ENCODE measurements around the gene FGGY.

Gene FGGY

DNA sequence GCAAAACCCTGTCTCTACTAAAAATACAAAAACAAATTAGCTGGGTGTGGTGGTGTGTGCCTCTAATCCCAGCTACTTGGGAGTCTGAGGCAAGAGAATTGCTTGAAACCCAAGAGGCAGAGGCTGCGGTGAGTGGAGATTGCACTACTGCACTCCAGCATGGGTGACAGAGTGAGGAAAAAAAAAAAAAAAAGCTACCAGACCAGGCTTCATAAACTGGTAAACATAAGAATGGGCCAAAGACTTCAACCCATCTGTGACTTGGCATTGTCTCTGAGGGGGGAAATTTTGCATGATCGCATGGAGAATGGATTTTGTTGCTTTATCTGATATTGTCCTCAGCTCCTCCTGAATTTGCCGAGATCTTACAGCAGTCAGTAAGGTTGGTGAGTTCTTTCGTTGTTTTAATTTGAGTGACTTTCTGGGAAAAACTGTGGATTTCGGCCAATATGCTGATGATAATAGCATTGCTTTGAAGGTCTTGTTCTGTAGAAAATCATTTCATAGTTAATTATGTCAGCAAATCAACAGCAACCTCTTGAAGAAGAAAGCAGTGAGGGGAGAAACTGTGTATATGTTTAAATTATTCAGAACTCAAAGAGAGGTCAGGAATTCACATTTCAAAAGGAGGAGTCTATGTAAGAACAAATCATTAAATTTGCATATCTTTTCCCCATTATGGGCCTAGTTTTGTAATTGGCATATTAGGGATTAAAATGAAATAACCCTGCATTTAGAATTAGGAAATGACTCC, 13.1 kb downstream of the FGGY start:
- in situ Hi-C loops (cut with MboI; ENCODE audit: low sequenced_read_pairs, unreplicated experiment): no loop called here
- DNase-seq (ENCODE audit: low spot score): no peak
- no peak for TF ChIP-seq CTCF (IDR thresholded peaks at IDR 0.05; ENCODE audit: borderline replicate concordance, control extremely low read depth, extremely low read depth, insufficient read depth, missing control alignments)

GRCh38 chr1:59310549-59311250, 13.8 kb downstream of the FGGY start:
- TF ChIP-seq CTCF (IDR thresholded peaks at IDR 0.05; ENCODE audit: borderline replicate concordance, control extremely low read depth, extremely low read depth, insufficient read depth, missing control alignments): no peak
- no peak for DNase-seq (ENCODE audit: low spot score)
- in situ Hi-C loops (cut with MboI; ENCODE audit: low sequenced_read_pairs, unreplicated experiment): no loop called here

GRCh38 chr1:59314776-59315528, 18.1 kb downstream of the FGGY start:
- no peak for DNase-seq (ENCODE audit: low spot score)
- in situ Hi-C loops (cut with MboI; ENCODE audit: low sequenced_read_pairs, unreplicated experiment): no loop called here
- TF ChIP-seq CTCF (IDR thresholded peaks at IDR 0.05; ENCODE audit: borderline replicate concordance, control extremely low read depth, extremely low read depth, insufficient read depth, missing control alignments): no peak

DNA sequence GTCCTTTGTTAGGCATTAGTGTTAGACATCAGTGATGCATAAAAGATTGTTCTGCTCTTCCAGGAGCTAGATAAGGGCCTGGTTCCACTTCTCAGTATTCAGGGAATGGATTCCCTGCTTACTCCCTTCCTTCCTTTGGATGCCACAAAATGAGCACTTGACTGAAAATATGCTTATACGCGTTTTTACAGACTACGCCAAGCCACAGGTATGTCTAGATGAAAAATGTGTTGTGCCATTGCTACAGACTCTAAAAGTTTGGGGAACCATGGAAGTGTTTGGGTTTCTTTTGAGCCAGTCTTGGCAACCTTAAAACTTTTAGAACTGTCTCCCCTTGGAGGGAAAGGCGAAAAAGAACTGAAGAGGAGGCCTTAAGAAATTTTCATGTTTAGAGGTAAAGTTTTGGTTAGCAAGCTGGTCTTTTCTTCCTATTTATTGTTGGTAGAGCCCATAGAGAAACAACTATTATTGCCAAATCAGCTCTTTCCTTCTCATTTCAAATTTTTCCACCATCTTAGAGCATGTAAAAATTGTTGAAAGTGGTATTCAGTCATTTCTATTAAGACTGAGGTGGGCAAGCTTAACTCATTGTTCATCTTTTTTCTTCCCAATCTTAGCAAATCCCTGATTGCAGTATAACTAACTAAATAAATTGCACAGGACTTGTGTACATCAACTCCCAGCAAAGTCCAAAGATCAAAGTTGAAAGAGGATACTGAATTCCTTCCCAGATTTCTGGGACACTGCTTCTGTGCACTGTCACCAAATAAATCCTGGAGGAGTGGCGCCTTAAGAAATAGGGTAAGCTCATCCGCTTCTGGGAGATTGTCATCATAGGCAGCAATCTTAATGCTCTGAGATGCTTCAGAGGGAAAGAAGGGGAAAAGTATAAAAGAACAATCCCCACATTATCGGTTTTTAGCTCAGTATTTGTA, 18.9 kb downstream of the FGGY start:
- TF ChIP-seq CTCF (IDR thresholded peaks at IDR 0.05; ENCODE audit: borderline replicate concordance, control extremely low read depth, extremely low read depth, insufficient read depth, missing control alignments): no peak
- in situ Hi-C loops (cut with MboI; ENCODE audit: low sequenced_read_pairs, unreplicated experiment): no loop called here
- no peak for DNase-seq (ENCODE audit: low spot score)

DNA sequence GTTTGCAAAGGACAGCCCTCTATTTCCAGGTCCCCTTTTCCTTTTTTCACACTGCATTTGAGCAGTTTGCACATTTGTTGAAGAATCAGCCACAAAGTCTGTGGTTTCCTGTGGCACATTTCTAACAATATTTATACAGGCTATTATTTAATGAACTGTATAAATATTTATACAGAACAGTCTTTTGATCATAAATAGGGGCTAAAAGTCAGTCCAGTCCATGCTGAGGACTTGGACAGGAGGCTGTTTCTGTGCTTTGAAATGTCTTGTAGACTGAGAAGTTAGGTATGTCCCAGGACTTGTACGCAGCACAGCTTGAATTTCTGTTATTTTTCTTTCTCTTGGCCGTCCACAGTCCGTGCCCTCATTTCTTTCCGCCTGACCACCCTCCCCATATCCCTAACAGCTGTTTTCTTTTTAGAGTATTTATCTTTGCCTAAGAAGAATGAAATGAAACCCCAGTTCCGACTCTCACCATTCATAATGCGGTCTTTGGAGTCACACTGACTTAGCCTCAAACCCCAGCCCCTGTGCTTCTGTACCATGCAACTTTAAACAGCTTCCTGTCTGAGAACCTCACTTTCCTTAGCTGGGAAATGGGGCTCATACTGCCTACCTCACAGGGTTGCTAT, 19.7 kb downstream of the FGGY start:
- no peak for DNase-seq (ENCODE audit: low spot score)
- in situ Hi-C loops (cut with MboI; ENCODE audit: low sequenced_read_pairs, unreplicated experiment): no loop called here
- no peak for TF ChIP-seq CTCF (IDR thresholded peaks at IDR 0.05; ENCODE audit: borderline replicate concordance, control extremely low read depth, extremely low read depth, insufficient read depth, missing control alignments)

Measured in GM13976 (cell line).